DOHH2 (cell line): ENCODE data around the gene WHAMM.

Experiments
- CTCF ChIP-seq: fragments of 200-600 bp; sonication (generic); IDR thresholded peaks from one replicate; pipeline ENCODE4 v1.5.1; 2014; ENCODE audit warnings: antibody characterized with exemption, mild to moderate bottlenecking, low read depth, low read length; ENCODE audit not compliant: poor library complexity, severe bottlenecking
- EZH2phosphoT487 ChIP-seq: fragments of 200-600 bp; sonication (generic); IDR thresholded peaks from 2 replicates; pipeline ENCODE4 v1.6.1; 2017; ENCODE audit warnings: borderline replicate concordance, mild to moderate bottlenecking, antibody characterized with exemption, low read length, moderate library complexity, mixed read lengths

DNA sequence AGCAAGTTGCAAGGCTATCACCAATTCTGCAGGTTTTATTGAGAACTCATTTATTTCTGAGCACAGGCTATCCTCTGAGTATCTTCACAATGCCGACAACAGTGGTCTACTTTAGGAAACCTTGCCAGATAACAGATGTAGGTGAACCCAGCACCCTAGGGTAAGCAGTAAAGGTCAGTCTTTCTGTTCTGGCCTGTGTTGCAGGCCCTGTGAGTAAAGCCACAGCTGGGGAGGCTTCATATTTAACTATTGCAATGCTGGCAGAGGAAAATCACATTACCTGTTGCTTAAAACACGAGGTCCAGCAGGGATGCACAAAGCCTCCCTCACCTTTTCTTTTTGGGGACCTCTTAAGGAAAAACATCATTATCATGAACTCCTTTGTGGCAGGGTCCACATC lies 55.5 kb downstream of the WHAMM start:
- TF ChIP-seq CTCF (no peak), EZH2phosphoT487 (no peak)
